NCI-H1694 (cell line): ENCODE measurements around the gene BAIAP2L2.

ENCODE experiments used
- DNase-seq: peaks from one replicate; lab custom pipeline; 2025; lab: John Stamatoyannopoulos, UW

The BAIAP2L2 gene

GRCh38 chr22:38067028-38067415 is 43.5 kb downstream of the BAIAP2L2 start:
- DNase-seq, result no peak

GRCh38 chr22:38066381-38067027 is 44.0 kb downstream of the BAIAP2L2 start:
- DNase-seq, result no peak

GRCh38 chr22:38065539-38065938 is 44.9 kb downstream of the BAIAP2L2 start:
- DNase-seq, result no peak

- no peak for DNase-seq
Measured at GRCh38 chr22:38062791-38063190, 47.7 kb downstream of the BAIAP2L2 start.

GRCh38 chr22:38056969-38057891 is 53.3 kb downstream of the BAIAP2L2 start, which contains the start of gene PICK1:
PICK1 (plus strand) TSS chr22:38057404; CDS start chr22:38057810, 406 bp downstream.
- peak; percentile 68 for DNase-seq

- peak; percentile 61 for DNase-seq
Measured at GRCh38 chr22:38051900-38052862, 58.3 kb downstream of the BAIAP2L2 start.

GRCh38 chr22:38051261-38051660 is 59.2 kb downstream of the BAIAP2L2 start:
- DNase-seq, result no peak

- DNase-seq, result no peak
Measured at GRCh38 chr22:38050720-38051119, 59.8 kb downstream of the BAIAP2L2 start.

GRCh38 chr22:38049812-38050619 is 60.5 kb downstream of the BAIAP2L2 start:
- no peak for DNase-seq

GRCh38 chr22:38046070-38046748 is 64.3 kb downstream of the BAIAP2L2 start:
- DNase-seq, result no peak

GRCh38 chr22:38043151-38044039 is 67.1 kb downstream of the BAIAP2L2 start:
- no peak for DNase-seq

GRCh38 chr22:38042488-38042790 is 68.0 kb downstream of the BAIAP2L2 start:
- DNase-seq, result no peak

- DNase-seq, result no peak
Measured at GRCh38 chr22:38041760-38042487, 68.6 kb downstream of the BAIAP2L2 start.

- no peak for DNase-seq
Measured at GRCh38 chr22:38040953-38041759, 69.3 kb downstream of the BAIAP2L2 start.

GRCh38 chr22:38038890-38039812 is 71.3 kb downstream of the BAIAP2L2 start:
- DNase-seq, result no peak

GRCh38 chr22:38038426-38038825 is 72.1 kb downstream of the BAIAP2L2 start:
- no peak for DNase-seq
